Body of pancreas (tissue), 4 donors: ENCODE results near the gene MAD1L1.

Experiments
- POLR2A ChIP-seq, 3 donors: fragments of 450-650 bp; IDR thresholded peaks; one replicate each; pipeline ENCODE4 v1.6.1; 2016; ENCODE audit warnings: antibody characterized with exemption in 3 of 3, mild to moderate bottlenecking in 2 of 3
- TF ChIP-seq, protein P1 (sequence below), 7 experiments: fragments of 450-650 bp in 4 of 7; fragments of 200-600 bp in 3 of 7; sonication (generic) in 3 of 7; IDR thresholded peaks; one replicate each; pipeline ENCODE4 v1.5.1; 2016 to 2019; ENCODE audit warnings: antibody characterized with exemption in 7 of 7

DNA sequence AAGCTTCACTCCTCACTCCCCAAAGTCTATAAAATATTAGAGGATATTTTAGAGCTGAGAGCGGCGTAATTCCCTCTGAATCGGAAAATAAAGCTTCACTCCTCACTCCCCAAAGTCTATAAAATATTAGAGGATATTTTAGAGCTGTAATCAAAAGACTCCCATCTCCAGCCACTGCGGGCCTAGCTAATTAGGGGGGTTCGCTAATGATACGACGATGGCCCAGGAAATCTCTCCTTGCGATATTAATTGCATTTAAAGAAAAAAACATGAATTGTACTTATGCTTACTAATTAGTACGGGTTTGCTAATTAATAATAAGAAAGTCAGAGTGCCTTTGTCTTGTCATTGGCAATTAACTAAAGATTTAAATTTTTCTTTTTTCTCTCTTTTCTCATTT lies 235.9 kb downstream of the MAD1L1 start:
- TF ChIP-seq POLR2A (IDR thresholded peaks at IDR 0.05): no peak
- TF ChIP-seq, protein P1, sequence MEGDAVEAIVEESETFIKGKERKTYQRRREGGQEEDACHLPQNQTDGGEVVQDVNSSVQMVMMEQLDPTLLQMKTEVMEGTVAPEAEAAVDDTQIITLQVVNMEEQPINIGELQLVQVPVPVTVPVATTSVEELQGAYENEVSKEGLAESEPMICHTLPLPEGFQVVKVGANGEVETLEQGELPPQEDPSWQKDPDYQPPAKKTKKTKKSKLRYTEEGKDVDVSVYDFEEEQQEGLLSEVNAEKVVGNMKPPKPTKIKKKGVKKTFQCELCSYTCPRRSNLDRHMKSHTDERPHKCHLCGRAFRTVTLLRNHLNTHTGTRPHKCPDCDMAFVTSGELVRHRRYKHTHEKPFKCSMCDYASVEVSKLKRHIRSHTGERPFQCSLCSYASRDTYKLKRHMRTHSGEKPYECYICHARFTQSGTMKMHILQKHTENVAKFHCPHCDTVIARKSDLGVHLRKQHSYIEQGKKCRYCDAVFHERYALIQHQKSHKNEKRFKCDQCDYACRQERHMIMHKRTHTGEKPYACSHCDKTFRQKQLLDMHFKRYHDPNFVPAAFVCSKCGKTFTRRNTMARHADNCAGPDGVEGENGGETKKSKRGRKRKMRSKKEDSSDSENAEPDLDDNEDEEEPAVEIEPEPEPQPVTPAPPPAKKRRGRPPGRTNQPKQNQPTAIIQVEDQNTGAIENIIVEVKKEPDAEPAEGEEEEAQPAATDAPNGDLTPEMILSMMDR (IDR thresholded peaks at IDR 0.05): no peak
